AG09319 (cell line): ENCODE data around the gene MEP1A.
"Not testable (repeated sequence)": the region's sequence is repeated elsewhere in the genome, so short reads cannot be mapped to it uniquely, and the experiment has no call there.

Experiments used
- DNase-seq: peaks from one replicate; pipeline ENCODE4 v3.0.0-alpha.2; 2010; ENCODE audit warnings: low read depth; ENCODE audit errors: extremely low read depth
- TF ChIP-seq, protein P1 (sequence below): IDR thresholded peaks from 2 replicates; pipeline ENCODE4 v1.5.1; 2011; ENCODE audit warnings: low read depth, mild to moderate bottlenecking, inconsistent platforms, low read length, moderate library complexity

The MEP1A gene

DNA sequence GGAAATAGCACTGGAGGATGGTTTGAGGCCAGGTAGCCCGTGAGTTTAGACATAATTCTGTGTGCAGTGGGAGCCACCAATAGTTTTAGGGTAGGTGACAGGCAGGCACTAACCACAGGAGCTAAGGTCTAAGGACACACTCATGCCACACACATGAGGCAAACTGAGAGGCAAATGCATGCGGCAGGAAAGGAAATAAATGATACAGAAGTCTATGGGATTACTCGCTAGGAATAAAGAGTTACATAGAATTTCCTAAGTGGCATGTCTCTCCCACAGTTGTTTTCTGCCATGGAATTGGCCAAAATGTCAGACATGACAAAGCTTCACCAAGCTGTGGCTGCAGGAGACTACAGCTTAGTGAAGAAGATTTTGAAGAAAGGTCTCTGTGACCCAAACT is 41.5 kb upstream of the MEP1A start:
- TF ChIP-seq, protein P1, sequence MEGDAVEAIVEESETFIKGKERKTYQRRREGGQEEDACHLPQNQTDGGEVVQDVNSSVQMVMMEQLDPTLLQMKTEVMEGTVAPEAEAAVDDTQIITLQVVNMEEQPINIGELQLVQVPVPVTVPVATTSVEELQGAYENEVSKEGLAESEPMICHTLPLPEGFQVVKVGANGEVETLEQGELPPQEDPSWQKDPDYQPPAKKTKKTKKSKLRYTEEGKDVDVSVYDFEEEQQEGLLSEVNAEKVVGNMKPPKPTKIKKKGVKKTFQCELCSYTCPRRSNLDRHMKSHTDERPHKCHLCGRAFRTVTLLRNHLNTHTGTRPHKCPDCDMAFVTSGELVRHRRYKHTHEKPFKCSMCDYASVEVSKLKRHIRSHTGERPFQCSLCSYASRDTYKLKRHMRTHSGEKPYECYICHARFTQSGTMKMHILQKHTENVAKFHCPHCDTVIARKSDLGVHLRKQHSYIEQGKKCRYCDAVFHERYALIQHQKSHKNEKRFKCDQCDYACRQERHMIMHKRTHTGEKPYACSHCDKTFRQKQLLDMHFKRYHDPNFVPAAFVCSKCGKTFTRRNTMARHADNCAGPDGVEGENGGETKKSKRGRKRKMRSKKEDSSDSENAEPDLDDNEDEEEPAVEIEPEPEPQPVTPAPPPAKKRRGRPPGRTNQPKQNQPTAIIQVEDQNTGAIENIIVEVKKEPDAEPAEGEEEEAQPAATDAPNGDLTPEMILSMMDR: no peak
- DNase-seq: no peak

DNA sequence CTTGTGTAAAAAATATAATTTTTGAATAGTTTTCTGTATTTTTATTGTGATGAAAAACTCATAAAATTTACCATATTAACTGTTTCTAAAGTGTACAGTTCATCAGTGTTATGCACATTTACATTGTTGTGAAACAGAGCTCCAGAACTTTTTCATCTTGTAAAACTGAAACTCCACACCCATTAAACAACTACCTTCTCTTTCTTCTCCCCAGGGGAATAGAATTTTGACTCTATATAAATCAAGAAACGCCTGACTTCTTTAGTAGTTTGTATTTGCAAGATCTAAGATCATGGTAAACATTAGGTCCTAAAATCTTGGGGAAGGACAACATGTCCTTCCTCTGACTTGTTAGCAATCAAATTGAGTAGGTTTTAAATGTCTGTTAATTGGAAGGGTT is 37.3 kb upstream of the MEP1A start:
- no peak for DNase-seq
- TF ChIP-seq, protein P1: no peak

DNA sequence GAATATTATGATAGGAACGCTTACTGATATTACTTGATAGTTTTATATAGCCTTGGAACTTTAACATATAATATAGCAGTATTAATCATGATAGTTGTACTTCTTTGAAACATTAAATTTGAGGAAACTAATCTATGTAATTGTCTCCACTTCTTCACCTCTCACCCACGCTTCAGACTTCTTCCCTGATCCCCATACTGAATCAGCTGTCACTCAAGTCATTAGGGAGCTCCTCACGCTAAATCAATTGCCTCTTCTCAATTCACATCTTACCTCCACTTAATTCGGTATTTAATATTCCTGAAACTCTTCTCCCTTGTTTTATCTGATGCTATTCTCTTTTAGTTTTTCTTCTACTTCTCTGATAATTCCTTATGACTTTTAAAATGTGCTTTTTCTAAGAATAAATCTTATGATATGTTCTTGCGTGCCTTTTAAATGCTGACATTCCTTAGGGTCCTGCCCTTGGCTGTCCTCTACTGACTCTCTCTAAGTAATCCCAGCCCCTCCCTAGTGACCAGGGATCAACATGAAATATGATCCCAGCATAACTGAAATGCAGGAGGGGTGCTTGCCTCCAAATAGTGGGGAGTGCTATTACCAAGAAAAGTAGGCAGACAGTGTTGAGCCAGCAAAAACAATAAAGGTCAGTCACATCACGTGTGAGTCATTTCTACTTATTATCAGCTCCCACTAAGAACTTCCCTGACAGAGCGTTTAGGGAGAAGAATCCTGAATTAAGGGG is 36.5 kb upstream of the MEP1A start:
- DNase-seq: no peak
- TF ChIP-seq, protein P1: no peak

DNA sequence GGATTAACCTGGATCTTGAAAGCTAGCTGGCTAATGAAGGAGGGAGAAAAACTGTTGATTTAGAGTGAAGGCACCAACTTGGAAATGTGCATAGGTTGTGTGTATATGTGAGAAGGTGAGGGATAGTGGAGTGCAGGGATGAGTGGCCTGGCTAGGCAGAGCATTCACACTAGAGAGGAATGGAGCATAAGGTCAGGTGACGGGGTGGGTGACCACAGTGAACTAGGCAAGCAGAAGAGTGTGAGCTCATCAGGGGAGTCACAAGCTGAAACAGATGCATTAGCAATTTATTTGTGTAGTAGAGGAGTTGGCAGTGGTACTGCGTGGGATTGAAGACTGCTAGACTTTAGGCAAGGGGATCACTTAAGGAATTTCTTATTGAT is 36.0 kb upstream of the MEP1A start:
- DNase-seq: no peak
- TF ChIP-seq, protein P1: no peak

DNA sequence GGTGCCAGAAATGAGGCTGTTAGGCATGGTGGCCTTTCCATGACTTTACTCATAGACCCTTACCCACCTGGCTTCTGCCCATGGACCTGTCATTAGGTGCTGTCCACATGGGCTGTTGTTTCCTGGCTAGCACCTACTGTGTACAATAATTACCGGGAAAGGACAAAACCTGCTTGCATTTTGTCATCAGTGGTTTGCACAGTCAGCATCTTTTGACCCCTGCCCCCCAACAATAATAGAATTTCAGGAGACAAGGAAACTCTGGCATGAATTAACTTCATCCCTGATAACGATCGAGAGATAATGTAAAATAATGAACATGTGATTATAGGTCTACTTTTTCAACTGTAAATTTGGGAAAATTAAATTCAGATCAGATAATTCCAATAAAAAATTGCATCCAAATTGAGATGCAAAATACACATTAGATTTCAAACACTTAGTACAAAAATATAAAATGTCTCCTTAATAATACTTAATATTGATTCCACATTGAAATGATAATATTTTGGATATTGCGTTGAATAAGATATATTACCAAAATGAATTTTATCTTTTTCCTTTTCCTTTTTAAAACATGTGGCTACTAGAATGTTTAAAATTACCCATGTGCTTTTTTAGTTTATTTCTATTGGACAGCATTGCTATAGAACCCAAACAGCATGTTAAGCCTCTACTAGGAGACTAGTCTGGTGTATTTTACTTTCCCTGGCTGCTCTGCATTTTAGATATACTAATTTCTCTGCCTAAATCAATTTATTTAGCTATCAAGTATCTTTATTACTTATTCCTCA is 34.0 kb upstream of the MEP1A start:
- TF ChIP-seq, protein P1: no peak
- no peak for DNase-seq

DNA sequence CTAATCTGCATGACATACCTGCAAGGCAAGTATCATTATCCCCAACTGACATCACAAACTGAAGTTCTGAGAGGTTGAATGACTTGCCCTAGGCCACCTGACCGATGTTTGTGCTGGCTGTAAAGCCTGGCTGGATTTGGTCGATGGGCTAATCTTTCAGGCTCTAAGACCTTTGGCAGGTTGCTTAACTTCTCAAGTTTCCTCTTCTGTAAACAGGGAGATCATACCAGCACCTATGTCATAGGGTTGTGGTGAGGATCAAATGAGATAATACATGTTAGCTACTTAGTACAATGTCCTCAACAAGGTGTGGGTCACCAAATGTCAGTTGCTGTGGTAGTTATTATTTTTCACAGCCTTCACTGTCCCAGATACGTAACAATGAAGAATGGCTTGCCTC is 32.3 kb upstream of the MEP1A start:
- TF ChIP-seq, protein P1: no peak

DNA sequence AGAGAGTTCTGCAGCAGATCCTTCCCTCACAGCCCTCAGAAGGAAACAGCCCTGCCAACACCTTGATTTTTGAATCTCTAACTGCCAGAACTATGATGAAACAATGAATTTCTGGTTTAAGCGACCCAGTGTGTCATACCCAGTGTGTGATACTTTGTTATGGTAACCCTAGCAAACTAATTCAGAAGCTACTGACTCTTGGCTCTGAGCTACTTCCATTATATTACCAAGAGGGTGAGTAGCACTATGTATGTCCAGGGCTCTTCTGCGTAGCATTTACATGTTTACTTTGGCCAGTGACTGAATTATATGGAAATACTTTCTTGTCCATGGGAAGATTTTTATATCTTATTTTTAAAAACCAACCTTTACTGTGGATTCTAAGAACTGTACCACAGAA is 29.7 kb upstream of the MEP1A start:
- no peak for DNase-seq
- TF ChIP-seq, protein P1: no peak

More for the DNA sequence above, 32.3 kb upstream of the MEP1A start:
- DNase-seq: no peak

DNA sequence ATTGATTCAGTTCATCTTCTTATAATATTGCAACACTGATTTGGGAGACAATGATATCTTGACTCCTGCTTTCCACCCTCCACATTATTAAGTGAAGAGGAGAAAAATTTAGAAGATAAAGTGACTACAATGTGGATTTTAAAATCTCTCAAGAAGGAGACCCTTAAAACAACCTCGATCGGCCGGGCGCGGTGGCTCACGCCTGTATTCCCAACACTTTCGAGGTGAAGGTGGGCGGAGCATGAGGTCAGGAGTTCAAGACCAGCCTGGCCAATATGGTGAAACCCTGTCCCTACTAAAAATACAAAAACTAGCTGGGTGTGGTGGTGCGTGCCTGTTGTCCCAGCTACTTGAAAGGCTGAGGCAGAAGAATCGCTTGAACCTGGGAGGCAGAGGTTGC is 28.9 kb upstream of the MEP1A start:
- DNase-seq: not testable (repeated sequence)
